ENCODE measurements around the gene TPK1. TPM values are rescaled to one million over a fixed set of nuclear protein-coding genes. Genes with fewer than 3 reads are reported as not detected.

The TPK1 gene
- total and polyA plus RNA-seq, 2 of the 4 experiments (the other 2 are of a cell fraction), result 0.38 to 1.8 TPM

- in situ Hi-C loops (cut with MboI; ENCODE audit: low sequenced_read_pairs) (no loop called here), dilution Hi-C loops (cut with HindIII; ENCODE audit: low sequenced_read_pairs, unreplicated experiment) (no loop called here)
- CTCF ChIA-PET, result no interaction called here
These were observed 30.3 kb upstream of the TPK1 start for GRCh38 chr7:144866189-144866588.

More at GRCh38 chr7:144866189-144866588, 30.3 kb upstream of the TPK1 start:
- no peak overlapping the region for H3K56ac ChIP-seq (ENCODE audit: extremely low read depth, insufficient read depth, low read length)
- no peak for ATAC-seq (ENCODE audit: low read depth)
- no peak overlapping the region for H2AK9ac ChIP-seq (replicated peaks; ENCODE audit: low read depth, low read length, poor library complexity)
- WGBS, 2 experiments (ENCODE audit: extremely low coverage in 2 of 2, insufficient read length in 1 of 2), result no CpG with 5 or more reads among the region's 3 CpGs
- no peak for TF ChIP-seq POLR2A (IDR thresholded peaks at IDR 0.05; ENCODE audit: low read depth, low read length)
- no peak for TF ChIP-seq BHLHE40 (IDR thresholded peaks at IDR 0.05; ENCODE audit: low read depth, low read length)
- TF ChIP-seq MXI1 (IDR thresholded peaks at IDR 0.05; ENCODE audit: borderline replicate concordance, low read depth, low read length), result no peak
- TF ChIP-seq NFE2L2 (IDR thresholded peaks at IDR 0.05; ENCODE audit: low read depth, low read length), result no peak
- TF ChIP-seq RAD21 (IDR thresholded peaks at IDR 0.05; ENCODE audit: low read length), result no peak
- TF ChIP-seq CEBPB (IDR thresholded peaks at IDR 0.05; ENCODE audit: low read depth, low read length), result no peak
- TF ChIP-seq MAZ (IDR thresholded peaks at IDR 0.05; ENCODE audit: borderline replicate concordance, low read depth, low read length), result no peak
- TF ChIP-seq RCOR1 (IDR thresholded peaks at IDR 0.05; ENCODE audit: insufficient replicate concordance, low read length), result no peak
- H4K91ac ChIP-seq (ENCODE audit: insufficient read depth, low read depth, low read length), result no peak overlapping the region
- POLR2A ChIA-PET (ENCODE audit: unreplicated experiment), result no interaction called here
- no peak overlapping the region for H3K4me3 ChIP-seq (ENCODE audit: insufficient read depth, low read depth, low read length)
- BruUV-seq (replicated peaks), result no TSS peak
- H2BK5ac ChIP-seq (ENCODE audit: low read depth, low read length, poor library complexity, severe bottlenecking), result no peak overlapping the region
- H4K20me1 ChIP-seq (ENCODE audit: insufficient read depth, low read length), result no peaks in the 10 kb centered on the region
- no peak overlapping the region for H3K27ac ChIP-seq (ENCODE audit: insufficient read depth, low read length)
- H2AFZ ChIP-seq (replicated peaks; ENCODE audit: low read length, poor library complexity), result no peak overlapping the region
- no peaks in the 10 kb centered on the region for H3K36me3 ChIP-seq (ENCODE audit: control insufficient read depth, insufficient read depth, low read length)
- no peak overlapping the region for H4K8ac ChIP-seq (ENCODE audit: low read depth in 2 of 2, low read length in 2 of 2)
- H3K14ac ChIP-seq (replicated peaks; ENCODE audit: low read depth, low read length), result no peak overlapping the region
- intact Hi-C loops (cut with micrococcal nuclease), result no loop called here
- H3K9ac ChIP-seq (ENCODE audit: low read depth, low read length), result no peak overlapping the region
- H3K18ac ChIP-seq (ENCODE audit: low read depth, low read length), result no peak overlapping the region
- no peak for DNase-seq
- H4K5ac ChIP-seq (ENCODE audit: low read depth, low read length), result no peak overlapping the region
- H2AK5ac ChIP-seq (ENCODE audit: low read depth, low read length), result no peak overlapping the region
- H3K4ac ChIP-seq (ENCODE audit: low read depth, low read length), result no peak overlapping the region
- H2BK20ac ChIP-seq (ENCODE audit: low read depth, low read length), result no peak overlapping the region
- H3K23ac ChIP-seq (ENCODE audit: low read depth, low read length), result no peak overlapping the region
- no peak overlapping the region for H3K4me2 ChIP-seq (ENCODE audit: low read depth, low read length)
- no peaks in the 10 kb centered on the region for H3K4me1 ChIP-seq (ENCODE audit: control insufficient read depth, insufficient read depth, low read length)
- no peak overlapping the region for H2BK15ac ChIP-seq (ENCODE audit: low read depth, low read length)
- no peak overlapping the region for H2BK120ac ChIP-seq (ENCODE audit: low read depth, low read length)
- no peaks in the 10 kb centered on the region for H3K79me1 ChIP-seq (ENCODE audit: low read depth in 1 of 2, low read length in 2 of 2)
- H3K27me3 ChIP-seq (ENCODE audit: control insufficient read depth, insufficient read depth, low read length), result no peaks in the 10 kb centered on the region
- H3K9me1 ChIP-seq (ENCODE audit: insufficient read depth, low read length), result no peaks in the 10 kb centered on the region
- H3K9me3 ChIP-seq (ENCODE audit: control insufficient read depth, insufficient read depth, low read length), result 0 out of 2 replicates have a peak, but pooled peaks cover 2% of the 10 kb centered on the region
